Gastroesophageal sphincter (tissue), 4 donors: ENCODE data around the gene HOXB4. TPM values are rescaled to one million over a fixed set of nuclear protein-coding genes. Genes with fewer than 3 reads are reported as not detected.

ENCODE experiments used
- ATAC-seq: fragments of 150-250 bp; one replicate; pipeline ENCODE4 v1.9.1; 2016; ENCODE audit warnings: mild to moderate bottlenecking, moderate library complexity
- H3K27ac ChIP-seq, 4 donors: fragments of 200-600 bp; sonication (generic) in 3 of 4; 1 replicate in 3 of 4; 2 replicates in 1 of 4; pipeline ENCODE4 v1.5.1; 2016 to 2019
- H3K27me3 ChIP-seq: fragments of 200-600 bp; sonication (generic); one replicate; pipeline ENCODE4 v1.5.1; 2019
- H3K36me3 ChIP-seq, 2 donors: fragments of 200-600 bp; sonication (generic); one replicate each; pipeline ENCODE4 v1.5.1; 2019; ENCODE audit warnings: control low read depth in 1 of 2
- H3K4me1 ChIP-seq, 3 donors: fragments of 200-600 bp; sonication (generic); 1 replicate in 2 of 3; 2 replicates in 1 of 3; pipeline ENCODE4 v1.5.1; 2016 to 2019; ENCODE audit warnings: control low read depth in 2 of 3
- H3K4me3 ChIP-seq, 2 donors: fragments of 200-600 bp; sonication (generic); one replicate each; pipeline ENCODE4 v1.5.1; 2019; ENCODE audit warnings: mild to moderate bottlenecking in 1 of 2, moderate library complexity in 1 of 2
- H3K9me3 ChIP-seq, 3 donors: fragments of 200-600 bp; sonication (generic); one replicate each; pipeline ENCODE4 v1.5.1; 2017 to 2019; ENCODE audit warnings: control low read depth in 2 of 3
- EP300 ChIP-seq: sonication (generic); formaldehyde crosslinking; IDR thresholded peaks from one replicate; pipeline ENCODE4 v1.6.1; 2017; ENCODE audit warnings: antibody characterized with exemption, mild to moderate bottlenecking
- POLR2A ChIP-seq, 2 donors: fragments of 450-650 bp; IDR thresholded peaks; one replicate each; pipeline ENCODE4 v1.6.1; 2017; ENCODE audit warnings: antibody characterized with exemption in 2 of 2, mild to moderate bottlenecking in 2 of 2, moderate library complexity in 1 of 2
- POLR2AphosphoS5 ChIP-seq: sonication (generic); formaldehyde crosslinking; IDR thresholded peaks from one replicate; pipeline ENCODE4 v1.6.1; 2017; ENCODE audit warnings: antibody characterized with exemption
- WGBS, 2 donors: methylation state at CpG; one replicate each; pipeline ENCODE4 v1.1.5; 2018; ENCODE audit warnings: low coverage in 1 of 2; 5-methylcytosine and 5-hydroxymethylcytosine counted together
- total RNA-seq, 4 donors: library from RNA; depleted of rRNA; stranded (reverse); fragments of >200 nt; gene quantifications; one replicate each; pipeline ENCODE4 v1.1.0, GENCODE V29; 2016
- TF ChIP-seq, protein P1 (sequence below), 4 experiments: fragments of 200-600 bp in 2 of 4; fragments of 450-650 bp in 2 of 4; sonication (generic) in 1 of 4; IDR thresholded peaks; one replicate each; pipeline ENCODE4 v1.5.1; 2017 to 2019; ENCODE audit warnings: antibody characterized with exemption in 4 of 4, mild to moderate bottlenecking in 2 of 4, moderate library complexity in 2 of 4

Gene HOXB4
- total RNA-seq, 4 donors from 2014 or later = 3.0 to 12.9 (median 6.9) TPM

DNA sequence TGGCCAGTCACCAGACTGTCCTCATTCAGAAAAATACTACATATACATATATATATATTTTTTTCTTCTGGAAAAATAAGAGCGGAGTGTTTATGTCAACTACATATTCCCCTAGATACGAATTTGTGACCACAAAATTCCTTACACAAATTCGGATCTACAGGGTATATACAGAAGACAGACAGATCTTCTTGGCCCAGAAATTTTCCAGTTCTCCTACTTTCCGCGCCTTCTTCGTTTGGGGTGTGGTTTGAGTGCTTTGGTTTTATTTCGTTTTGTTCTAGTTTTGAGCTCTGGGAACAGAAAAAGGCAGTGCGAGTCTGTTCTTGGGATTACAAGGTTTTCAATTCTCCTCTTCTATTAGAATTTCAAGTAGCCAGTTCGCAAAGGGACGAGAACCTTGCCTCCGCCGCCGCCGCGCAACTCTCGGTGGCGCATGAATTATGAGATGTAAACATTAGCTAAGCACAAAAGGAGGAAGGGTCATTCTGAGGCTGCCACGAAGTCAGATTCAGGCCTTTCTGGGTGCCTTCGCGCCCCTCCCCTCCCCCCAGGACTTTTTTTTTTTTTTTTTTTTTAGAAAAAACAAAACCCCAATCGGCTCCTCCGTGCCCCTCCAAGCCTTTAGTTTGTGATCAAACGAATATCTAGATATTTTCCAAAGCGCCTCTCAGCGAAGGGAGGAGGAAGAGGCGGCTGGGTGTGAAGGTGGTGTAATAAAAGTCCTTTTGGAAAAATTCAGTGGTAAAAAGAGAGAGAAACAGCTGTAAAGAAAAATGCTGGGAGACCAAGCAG is 1.8 kb upstream of the HOXB4 start:
- Histone ChIP-seq H3K4me3 (peak overlapping the region in 1 of 2 donors; percentile 81), H3K4me1 (peaks cover 7 to 85% (median 8%) of the 10 kb centered on the region in 3 donors), H3K27me3 (no peaks in the 10 kb centered on the region), H3K36me3 (no peaks in the 10 kb centered on the region), H3K9me3 (no peaks in the 10 kb centered on the region), H3K27ac (peak overlapping the region; percentile 91 to 98 (median 96))
- 59 to 67% methylated on average over 8 to 23 of the region's 26 CpGs for WGBS, 2 donors
- TF ChIP-seq POLR2AphosphoS5 (peak; percentile 81), POLR2A (IDR thresholded peaks at IDR 0.05) (no peak)
- ATAC-seq = no peak

DNA sequence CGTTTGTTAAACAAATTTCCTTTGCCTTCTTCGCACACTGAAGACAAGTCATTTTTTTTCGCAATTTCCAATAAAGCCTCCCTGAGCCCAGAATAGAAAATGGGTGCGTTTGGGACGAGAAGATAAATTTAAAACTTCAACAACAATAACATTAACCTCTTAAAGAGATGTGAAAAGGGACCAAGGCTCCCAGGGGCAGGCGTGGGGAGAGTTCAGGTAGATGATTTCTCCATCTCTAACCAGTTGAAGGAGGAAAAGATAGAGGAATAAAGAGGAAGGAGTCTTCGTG is 1.3 kb upstream of the HOXB4 start:
- Histone ChIP-seq H3K36me3 (no peaks in the 10 kb centered on the region), H3K4me1 (peaks cover 7 to 85% (median 8%) of the 10 kb centered on the region in 3 donors), H3K27me3 (no peaks in the 10 kb centered on the region), H3K4me3 (peak overlapping the region in 1 of 2 donors; percentile 81), H3K9me3 (no peaks in the 10 kb centered on the region), H3K27ac (peak overlapping the region; percentile 96 to 98 (median 97))
- TF ChIP-seq POLR2A (IDR thresholded peaks at IDR 0.05) (no peak), EP300 (no peak), POLR2AphosphoS5 (no peak)
- TF ChIP-seq, protein P1, sequence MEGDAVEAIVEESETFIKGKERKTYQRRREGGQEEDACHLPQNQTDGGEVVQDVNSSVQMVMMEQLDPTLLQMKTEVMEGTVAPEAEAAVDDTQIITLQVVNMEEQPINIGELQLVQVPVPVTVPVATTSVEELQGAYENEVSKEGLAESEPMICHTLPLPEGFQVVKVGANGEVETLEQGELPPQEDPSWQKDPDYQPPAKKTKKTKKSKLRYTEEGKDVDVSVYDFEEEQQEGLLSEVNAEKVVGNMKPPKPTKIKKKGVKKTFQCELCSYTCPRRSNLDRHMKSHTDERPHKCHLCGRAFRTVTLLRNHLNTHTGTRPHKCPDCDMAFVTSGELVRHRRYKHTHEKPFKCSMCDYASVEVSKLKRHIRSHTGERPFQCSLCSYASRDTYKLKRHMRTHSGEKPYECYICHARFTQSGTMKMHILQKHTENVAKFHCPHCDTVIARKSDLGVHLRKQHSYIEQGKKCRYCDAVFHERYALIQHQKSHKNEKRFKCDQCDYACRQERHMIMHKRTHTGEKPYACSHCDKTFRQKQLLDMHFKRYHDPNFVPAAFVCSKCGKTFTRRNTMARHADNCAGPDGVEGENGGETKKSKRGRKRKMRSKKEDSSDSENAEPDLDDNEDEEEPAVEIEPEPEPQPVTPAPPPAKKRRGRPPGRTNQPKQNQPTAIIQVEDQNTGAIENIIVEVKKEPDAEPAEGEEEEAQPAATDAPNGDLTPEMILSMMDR (IDR thresholded peaks at IDR 0.05) = no peak
- 47 to 60% methylated on average over 7 of the region's 7 CpGs for WGBS, 2 donors
- no peak for ATAC-seq

DNA sequence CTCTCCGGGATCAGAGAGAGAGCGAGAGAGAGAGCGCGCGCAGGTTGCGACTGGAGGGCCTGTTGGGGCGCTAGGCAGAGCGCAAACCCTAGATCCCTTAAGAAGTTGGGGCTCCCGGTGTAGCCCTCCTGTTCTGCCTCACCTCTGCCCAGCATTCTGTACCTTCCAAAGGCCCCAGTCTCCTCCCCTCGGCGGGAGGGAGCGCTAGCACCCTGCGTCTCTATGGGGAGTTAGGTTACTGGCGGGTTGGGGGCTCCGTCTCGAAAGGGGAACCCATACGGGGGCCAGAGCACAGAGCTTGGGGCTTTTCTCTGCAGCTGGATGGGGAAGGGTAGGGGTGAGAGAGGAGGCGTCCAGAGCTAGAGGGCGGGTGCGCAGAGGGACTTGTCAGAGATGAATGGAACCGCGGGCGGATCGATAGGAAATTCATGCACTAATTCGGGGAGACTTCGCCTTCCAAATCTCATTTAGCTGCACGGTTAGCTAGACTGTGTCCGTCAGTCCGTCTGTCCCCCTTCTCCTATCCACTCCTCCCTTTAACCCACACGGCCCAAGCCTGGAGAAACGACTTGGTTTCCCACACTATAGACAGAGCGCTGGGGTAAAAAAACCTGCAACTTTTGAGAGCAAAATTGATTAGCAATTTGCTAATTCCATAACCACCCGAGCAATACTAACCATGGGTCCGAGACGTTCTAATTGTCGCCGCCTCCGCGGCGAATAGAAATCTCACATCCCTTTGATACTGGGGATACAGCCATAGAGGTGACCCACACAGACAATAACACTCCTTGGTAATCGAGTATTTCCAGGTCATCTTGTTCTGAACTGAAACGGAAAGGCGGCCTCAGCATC is 693 bp upstream of the HOXB4 start:
- 23 to 41% methylated on average over 21 to 22 of the region's 43 CpGs for WGBS, 2 donors
- Histone ChIP-seq H3K9me3 (no peaks in the 10 kb centered on the region), H3K4me3 (peak overlapping the region; percentile 66 to 81), H3K4me1 (peaks cover 7 to 85% (median 8%) of the 10 kb centered on the region in 3 donors), H3K27ac (peak overlapping the region; percentile 97 to 98 (median 97)), H3K27me3 (no peaks in the 10 kb centered on the region), H3K36me3 (no peaks in the 10 kb centered on the region)
- ATAC-seq = no peak
- TF ChIP-seq, protein P1 (IDR thresholded peaks at IDR 0.05) = no peak
- TF ChIP-seq EP300 (no peak), POLR2A (IDR thresholded peaks at IDR 0.05) (no peak), POLR2AphosphoS5 (no peak)

DNA sequence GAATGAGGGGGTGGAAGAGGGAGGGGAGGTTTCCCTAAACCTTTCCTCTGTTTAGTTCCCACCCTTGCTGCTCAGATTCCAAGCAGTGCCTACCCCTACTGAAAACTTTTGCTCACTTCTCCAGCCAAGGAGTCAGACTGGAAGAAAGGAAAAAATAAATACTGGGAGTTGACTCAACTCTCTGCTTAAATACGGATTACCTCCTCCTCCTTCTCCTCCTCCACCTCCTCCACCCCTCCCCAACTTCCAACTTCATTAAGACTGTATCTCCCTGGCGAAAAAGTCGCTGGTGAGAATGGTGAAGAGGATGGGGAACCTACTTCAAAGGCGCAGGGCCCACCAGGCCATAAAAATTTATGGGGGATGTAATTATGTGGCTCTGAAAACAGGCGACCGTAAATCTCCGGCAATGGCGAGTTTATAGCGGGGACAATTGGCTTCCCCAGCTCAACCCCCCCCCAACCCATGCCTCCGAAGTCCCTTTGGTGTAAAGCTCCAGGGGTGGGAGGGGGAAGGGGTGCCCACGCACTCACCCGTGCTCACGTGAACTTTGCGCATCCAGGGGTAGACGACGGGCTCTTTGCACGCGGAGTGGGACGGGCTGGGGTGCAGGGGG is 712 bp downstream of the HOXB4 start:
- WGBS, 2 donors = 0 to 3% methylated on average over 4 to 6 of the region's 19 CpGs
- peak overlapping the region; percentile 97 to 98 (median 97) for H3K27ac ChIP-seq

More for the DNA sequence above, 712 bp downstream of the HOXB4 start:
- Histone ChIP-seq H3K4me3 (peak overlapping the region; percentile 66 to 81), H3K9me3 (no peaks in the 10 kb centered on the region), H3K4me1 (peaks cover 10 to 85% (median 10%) of the 10 kb centered on the region in 3 donors), H3K27me3 (no peaks in the 10 kb centered on the region), H3K36me3 (no peaks in the 10 kb centered on the region)
- ATAC-seq = no peak
- TF ChIP-seq POLR2AphosphoS5 (peak; percentile 72), POLR2A (IDR thresholded peaks at IDR 0.05) (no peak), EP300 (no peak)
- TF ChIP-seq, protein P1 (IDR thresholded peaks at IDR 0.05) = no peak
